GM21381 (cell line): ENCODE data around the gene THADA.
"Not testable (repeated sequence)": the region's sequence is repeated elsewhere in the genome, so short reads cannot be mapped to it uniquely, and the experiment has no call there.

Experiments
- ATAC-seq: cut with Tn5 transposase; IDR thresholded peaks from one replicate; pipeline ENCODE4 v1.9.1; 2021; ENCODE audit warnings: mild to moderate bottlenecking, moderate library complexity; ENCODE audit not compliant: unreplicated experiment

Gene THADA

DNA sequence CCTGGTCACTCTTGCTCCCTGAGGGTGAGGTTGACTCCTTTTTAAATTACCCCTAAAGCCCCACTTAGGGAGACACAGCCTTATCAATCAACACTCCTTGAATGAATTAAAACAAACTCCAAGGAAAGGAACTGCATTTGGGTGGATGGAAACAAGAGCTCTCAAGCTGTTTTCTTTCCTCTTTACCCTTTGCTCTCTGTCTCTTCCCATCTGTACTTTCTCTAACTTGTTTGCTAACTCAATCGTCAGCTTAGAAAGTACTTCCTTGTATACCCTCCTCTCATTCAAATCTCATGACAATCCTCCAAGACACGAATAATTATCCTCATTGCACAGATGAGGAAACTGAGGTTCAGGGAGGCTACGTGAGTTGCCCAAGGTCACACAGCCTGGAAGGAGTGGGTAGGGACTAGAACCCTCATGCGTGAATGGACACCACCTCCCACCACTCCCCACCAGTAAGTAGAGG is 402.2 kb downstream of the THADA start:
- no peak for ATAC-seq

DNA sequence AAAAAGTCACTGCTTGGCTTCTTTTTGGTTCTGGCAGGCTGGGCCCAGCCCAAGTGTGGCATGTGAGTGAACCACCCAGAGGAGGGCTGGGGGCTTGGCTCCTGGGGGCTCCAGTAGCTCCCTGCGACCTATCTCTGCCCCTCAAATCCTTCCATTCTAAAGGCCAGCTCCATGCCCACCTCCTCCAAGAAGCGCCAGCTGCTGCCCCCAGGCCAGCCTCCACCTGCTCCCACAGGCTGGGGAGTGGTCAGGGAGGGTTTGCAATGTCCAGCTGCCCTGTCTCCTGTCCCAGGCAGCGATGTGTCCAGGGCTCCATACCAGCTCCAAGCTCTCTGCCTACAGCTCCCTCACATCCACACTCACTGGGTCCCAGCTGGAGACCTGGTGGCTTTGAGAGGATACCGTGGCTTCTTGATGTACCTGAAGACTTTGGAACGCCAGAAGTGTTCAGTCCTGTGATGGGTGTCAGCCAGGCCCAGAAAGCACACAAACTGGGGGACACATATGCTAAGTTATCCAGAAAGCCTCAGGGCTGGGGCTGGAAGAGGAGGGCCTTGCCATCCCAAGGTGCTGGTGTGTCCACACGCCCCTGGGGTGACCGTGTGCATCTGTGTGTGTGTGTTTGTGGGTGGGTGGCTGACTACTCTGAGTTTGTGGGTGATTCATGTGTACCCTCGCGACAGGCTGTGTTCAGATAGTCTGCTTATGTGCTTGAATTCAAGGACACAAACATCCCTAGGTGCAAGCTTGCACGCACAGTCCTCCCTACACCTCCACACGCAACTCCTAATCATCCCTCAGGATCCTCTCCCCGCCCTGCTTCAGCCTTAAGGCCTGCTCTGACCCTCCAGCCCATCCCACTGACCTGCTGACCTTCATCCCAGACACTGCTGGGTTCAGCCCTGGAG is 402.8 kb downstream of the THADA start:
- no peak for ATAC-seq

DNA sequence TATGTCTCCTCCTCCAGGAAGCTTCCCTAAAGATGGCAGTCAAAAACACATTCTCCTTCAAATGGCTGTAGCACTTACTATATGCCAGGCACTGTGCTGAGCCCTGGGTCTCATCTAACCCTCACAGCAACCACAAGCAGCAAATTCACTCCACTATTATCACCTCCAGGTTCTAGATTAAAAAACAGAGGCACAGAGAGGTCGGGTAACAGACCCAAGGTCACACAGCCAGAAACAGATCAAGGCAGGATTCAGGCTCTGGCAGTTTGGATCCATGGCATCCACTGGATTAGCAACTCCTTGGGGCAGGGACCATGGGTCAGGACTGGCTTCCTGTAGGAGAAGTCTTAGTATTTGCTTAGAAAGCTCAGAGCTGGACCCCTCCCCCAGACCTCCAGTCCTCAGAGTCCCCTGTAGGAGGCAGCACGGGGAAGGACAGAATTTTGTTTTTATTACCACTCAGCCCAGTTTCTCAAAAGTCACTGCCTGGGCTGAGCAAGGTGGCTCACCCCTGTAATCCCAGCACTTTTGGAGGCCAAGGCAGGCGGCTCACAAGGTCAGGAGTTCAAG is 403.8 kb downstream of the THADA start:
- ATAC-seq: no peak

DNA sequence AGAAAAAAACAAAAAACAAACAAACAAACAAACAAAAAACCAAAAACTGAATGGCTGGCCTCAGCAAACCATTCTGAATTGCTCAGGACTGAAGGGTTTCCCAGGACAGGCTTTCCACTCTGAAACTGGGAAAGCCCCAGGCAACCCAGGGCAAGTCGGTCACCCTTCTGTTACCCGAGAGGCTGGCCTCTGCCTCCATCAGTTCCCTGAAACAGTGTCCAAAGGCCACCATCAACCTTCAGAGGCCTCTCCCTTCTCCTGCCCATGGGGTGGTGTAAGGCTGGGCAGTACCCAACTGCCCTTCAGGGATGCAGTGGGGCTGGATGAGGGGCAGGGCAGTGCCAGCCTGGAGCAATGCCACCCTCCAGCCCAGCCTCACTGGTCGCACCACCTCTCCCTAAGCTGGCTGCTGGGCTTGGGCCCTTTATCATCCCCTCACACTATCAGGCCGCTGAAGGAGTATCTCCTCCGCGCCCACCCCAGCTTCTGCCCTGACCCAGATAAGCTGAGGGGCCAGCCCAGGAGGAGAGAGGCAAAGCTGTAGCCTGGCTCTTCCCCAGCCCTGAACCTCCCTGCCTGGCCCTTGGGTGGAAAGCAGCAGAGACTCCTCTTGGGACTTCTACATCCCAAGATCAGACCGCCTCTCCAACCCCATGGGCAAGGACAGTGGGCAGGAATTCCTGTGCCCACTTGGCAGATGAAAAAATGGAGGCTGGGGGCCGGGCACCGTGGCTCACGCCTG is 405.4 kb downstream of the THADA start:
- ATAC-seq: no peak

DNA sequence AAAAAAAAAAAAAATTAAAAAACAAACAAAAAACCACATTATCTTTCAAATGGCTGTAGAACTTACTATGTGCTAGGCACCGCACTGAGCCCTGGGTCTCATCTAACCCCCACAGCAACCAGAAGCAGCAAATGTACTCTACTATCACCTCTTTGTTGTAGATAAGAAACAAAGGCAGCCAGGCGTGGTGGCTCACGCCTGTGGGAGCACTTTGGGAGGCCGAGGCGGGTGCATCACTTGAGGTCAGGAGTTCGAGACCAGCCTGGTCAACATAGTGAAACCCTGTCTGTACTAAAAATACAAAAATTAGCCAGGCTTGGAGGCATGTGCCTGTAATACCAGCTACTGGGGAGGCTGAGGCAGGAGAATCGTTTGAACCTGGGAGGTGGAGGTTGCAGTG is 406.0 kb downstream of the THADA start:
- ATAC-seq: not testable (repeated sequence)

DNA sequence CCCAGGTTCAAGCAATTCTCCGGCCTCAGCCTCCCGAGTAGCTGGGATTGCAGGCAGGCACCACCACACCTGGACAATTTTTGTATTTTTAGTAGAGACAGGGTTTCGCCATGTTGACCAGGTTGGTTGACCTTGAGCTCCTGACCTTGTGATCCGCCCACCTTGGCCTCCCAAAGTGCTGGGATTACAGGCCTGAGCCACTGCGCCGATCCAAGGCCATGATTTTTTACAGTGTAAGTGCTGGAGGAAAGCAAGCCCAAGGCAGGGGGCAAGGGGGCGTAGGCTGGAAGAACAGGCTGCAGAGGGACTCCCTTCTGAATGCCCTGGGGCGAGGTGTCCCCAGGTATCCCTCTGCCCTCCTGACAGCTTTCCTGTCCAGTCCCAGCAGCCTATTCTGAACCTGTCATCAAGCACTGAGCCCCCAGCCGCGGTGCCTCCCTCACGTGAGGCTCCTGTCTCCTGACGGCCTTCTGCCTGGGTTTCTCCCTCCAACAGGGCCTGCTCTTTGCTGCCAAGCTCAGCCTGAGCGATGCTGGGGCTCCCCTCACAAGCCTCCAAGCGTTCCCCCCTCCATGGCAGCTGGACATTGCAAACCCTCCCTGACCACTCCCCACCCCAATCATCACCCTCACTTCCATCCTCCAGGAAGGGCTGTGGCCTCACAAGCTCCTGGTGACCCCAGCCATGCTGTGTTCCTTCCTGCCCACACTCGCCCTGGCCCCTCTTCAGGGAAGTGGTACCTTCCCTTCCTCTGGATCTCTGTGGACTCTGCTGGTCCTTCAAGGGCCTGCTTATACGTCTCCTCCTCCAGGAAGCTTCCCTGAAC is 407.1 kb downstream of the THADA start:
- no peak for ATAC-seq

DNA sequence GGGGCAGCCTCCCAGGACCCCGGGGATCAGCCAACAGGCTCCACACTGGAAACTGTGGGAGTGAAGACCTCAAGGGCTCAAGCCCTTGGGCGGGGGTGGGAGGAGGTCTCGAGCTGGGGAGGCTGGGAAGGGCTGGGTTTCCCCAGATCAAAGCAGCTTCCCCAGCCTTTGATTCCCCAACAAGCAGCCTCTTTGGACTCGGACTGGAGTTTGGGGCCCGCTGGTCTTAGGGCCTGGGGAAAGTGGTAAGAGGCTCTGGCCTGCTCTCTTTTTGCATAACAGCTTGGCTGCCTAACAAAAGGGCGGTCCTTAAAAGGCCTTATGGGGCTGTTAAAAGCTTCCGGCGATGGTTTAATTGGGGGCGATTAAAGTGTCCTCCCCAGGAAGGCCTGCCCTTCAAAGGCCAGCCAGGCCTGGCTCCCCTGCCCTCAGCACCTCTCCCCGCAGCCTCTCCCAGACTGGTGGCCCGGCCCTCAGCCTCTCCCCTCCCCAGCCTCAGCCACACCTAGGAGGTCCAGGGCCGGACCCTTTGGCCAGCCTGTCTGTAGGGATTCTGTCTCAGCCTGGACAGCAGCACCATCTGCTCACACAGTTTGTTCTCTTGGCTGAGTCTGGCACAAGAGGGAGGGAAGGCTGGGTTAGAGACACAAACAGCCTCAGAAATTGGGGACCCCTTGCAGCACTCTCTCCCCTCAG is 409.0 kb downstream of the THADA start:
- ATAC-seq: no peak

DNA sequence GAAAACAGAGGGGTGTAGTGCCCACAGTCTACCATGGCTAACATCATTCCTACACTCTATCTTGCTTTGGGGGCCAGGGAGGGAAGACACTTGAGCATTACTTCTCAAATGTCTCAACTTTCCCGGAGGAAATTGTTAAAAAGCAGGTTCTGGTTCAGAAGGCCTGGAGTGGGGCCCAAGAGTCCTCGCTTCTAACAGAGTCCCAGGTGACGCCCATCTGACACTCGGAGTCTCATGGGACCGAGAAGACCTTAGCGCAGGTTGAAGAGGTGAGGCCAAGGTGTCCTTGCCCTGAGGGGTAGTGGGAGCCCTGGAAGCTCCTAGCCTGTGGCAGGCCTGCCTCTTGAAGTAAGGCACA is 409.5 kb downstream of the THADA start:
- ATAC-seq: no peak

DNA sequence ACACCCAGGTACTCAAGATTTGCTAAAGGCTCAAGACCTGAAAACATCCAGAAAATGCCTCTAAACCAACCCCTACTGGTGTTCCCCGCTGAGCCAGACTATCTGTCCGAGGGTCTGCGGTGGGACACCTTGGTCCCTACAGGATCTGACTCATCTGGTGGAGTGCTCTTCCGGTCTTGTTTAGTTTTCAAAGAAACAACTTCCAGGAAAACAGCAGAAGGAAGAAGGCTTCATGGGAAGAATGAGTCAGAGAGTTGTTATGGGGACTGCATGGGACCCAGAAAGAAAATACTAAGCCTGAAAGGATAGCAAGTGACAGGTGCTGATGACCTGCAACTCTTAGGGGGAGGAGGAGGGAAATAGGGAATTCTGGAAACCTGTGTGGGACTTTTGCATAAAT is 410.7 kb downstream of the THADA start:
- no peak for ATAC-seq

DNA sequence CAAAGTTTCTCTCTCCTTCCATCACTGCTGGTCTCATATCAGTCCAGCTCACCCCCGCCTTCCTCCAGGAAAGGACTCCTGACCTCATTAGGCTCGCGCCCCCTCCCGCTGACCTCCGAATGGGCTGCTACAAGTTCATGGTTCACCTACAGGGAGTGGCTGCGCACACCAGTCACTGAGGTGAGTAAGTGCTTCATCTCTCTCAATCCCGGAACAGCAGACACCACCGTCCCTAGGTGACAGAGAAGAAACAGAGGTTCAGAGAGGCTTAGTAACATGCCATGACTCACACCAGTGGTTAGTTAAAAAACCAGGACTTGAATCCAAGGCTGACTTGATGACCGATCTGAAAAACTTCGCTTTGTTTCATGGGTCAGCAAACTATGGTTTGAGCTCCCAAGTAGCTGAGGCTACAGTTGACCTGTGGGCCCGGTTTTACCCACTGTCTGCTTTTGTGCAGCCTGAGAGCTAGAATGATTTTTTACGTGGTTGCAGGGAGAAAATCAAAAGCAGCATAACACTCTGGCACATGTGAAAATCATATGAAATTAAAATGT is 411.4 kb downstream of the THADA start:
- no peak for ATAC-seq

DNA sequence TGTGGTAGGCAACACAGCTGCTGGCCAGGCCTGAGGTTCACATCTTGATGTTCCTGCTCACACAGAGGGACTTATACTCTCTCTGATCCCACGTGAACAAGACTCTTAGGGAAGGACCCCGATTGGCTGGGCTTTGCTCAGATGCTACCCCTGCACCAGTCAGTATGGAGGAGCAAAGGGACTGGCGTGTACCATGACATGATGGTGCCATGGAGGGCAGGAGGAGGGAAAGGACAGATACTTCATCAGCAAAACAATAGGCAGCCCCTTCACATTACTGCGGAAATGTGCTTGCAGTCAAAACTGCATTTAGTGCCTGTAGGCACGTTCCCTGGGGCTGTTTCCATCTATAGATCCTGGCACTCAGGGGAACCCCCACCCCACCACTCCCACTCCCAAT is 412.1 kb downstream of the THADA start:
- ATAC-seq: no peak

DNA sequence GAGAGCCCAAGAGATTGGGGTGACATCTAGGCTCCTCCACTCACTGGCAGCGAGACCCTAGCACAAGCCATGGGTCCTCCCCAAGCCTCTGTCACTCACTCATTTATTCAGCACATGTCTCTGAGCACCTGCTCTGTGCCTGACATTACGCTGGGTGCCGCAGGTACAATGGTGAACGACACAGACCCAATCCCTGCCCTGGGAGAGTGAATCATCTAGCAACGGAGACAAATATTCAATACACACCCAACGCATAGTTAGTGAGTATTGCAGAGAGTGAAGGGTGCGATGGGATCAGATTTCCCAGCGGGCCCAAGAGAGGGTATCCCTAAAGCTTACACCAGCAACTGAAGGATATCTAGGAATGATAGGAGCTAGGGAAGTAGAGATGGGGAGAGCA is 414.9 kb downstream of the THADA start:
- ATAC-seq: no peak
